AG09309 (cell line): Measurements from ENCODE around the gene CLEC3A.
"Not testable (repeated sequence)": the region's sequence is repeated elsewhere in the genome, so short reads cannot be mapped to it uniquely, and the experiment has no call there.

Source experiments
- DNase-seq: peaks from one replicate; pipeline ENCODE4 v3.0.0-alpha.2; 2010; ENCODE audit warnings: low read depth
- H3K4me3 ChIP-seq: 2 replicates; pipeline ENCODE4 v1.5.1; 2011; ENCODE audit warnings: mild to moderate bottlenecking, low read depth, low read length, moderate library complexity; ENCODE audit not compliant: control insufficient read depth
- TF ChIP-seq, protein P1 (sequence below): IDR thresholded peaks from 2 replicates; pipeline ENCODE4 v1.5.1; 2011; ENCODE audit warnings: mild to moderate bottlenecking, low read depth, low read length, inconsistent platforms; ENCODE audit not compliant: insufficient read depth, control insufficient read depth; ENCODE audit errors: missing control alignments

Gene CLEC3A

DNA sequence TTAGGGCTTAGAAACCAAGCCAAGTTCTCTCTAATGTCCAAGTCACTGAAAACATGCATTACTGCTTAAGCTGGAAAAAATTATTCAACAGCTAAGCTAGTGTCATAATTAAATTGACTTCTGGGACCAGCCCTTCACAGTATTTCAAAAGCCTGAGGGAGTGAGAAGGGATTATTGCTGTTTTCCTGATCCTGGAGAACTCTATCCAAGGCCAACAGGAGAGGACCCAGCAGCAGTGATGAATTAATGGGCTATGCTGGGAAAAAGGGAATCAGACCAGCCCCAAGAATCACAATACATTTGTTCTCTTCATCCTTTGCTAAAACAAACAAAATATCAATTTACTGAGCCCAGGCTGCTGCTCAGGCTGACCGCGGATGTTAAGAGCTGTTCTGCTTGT lies 34.5 kb upstream of the CLEC3A start:
- H3K4me3 ChIP-seq = no peak overlapping the region
- DNase-seq = no peak
- TF ChIP-seq, protein P1, sequence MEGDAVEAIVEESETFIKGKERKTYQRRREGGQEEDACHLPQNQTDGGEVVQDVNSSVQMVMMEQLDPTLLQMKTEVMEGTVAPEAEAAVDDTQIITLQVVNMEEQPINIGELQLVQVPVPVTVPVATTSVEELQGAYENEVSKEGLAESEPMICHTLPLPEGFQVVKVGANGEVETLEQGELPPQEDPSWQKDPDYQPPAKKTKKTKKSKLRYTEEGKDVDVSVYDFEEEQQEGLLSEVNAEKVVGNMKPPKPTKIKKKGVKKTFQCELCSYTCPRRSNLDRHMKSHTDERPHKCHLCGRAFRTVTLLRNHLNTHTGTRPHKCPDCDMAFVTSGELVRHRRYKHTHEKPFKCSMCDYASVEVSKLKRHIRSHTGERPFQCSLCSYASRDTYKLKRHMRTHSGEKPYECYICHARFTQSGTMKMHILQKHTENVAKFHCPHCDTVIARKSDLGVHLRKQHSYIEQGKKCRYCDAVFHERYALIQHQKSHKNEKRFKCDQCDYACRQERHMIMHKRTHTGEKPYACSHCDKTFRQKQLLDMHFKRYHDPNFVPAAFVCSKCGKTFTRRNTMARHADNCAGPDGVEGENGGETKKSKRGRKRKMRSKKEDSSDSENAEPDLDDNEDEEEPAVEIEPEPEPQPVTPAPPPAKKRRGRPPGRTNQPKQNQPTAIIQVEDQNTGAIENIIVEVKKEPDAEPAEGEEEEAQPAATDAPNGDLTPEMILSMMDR = no peak

- TF ChIP-seq, protein P1 = no peak
- no peak for DNase-seq
Measured at GRCh38 chr16:77989846-77990245, 32.5 kb upstream of the CLEC3A start.

GRCh38 chr16:77991701-77992100 lies 30.6 kb upstream of the CLEC3A start:
- TF ChIP-seq, protein P1 = no peak
- no peak for DNase-seq

More at GRCh38 chr16:77989846-77990245, 32.5 kb upstream of the CLEC3A start:
- no peak overlapping the region for H3K4me3 ChIP-seq

GRCh38 chr16:77992381-77992780 lies 30.0 kb upstream of the CLEC3A start:
- not testable (repeated sequence) for H3K4me3 ChIP-seq, DNase-seq

More at GRCh38 chr16:77991701-77992100, 30.6 kb upstream of the CLEC3A start:
- H3K4me3 ChIP-seq = no peak overlapping the region

DNA sequence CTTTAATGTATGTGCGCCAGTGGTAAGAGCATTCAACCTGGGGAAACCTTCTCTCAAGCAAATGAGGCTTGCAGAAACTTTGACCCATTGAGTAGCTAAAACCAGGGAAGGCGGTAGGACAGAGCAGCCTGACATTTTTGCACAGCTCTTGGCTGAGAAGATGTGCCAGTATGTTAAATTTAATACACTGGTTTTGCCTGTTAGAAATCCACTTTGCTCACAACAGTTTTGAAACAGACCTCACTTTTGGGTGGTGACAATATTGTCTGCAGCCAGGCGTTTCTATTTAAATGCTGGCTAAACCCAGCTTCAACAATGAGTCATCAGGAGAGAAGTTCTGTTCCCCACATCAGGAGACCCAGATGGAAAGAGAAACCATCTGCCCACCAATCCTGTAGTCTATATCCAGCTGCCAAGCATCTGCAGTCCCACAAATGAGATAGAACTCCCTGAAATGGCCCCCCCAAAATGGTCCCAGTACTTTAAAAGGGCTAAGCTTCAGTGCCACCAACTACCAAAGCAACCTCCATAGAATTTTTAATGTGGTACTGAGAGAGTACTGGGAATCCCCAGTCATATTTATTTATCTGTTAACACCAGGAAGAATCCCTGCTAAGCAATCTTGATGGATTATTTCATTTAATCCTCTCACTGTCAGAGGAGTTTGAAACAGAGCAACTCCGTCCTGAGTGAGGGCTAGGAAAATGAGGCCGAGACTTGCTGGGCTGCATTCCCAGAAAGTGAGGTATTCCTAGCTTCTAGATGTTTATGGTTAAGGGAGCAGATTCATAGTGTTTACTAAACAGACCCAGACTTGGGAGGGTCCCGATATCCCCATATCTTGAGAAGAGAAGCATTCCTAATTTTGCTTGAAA lies 29.0 kb upstream of the CLEC3A start:
- DNase-seq = peak; percentile 21
- TF ChIP-seq, protein P1 = no peak
- no peak overlapping the region for H3K4me3 ChIP-seq

DNA sequence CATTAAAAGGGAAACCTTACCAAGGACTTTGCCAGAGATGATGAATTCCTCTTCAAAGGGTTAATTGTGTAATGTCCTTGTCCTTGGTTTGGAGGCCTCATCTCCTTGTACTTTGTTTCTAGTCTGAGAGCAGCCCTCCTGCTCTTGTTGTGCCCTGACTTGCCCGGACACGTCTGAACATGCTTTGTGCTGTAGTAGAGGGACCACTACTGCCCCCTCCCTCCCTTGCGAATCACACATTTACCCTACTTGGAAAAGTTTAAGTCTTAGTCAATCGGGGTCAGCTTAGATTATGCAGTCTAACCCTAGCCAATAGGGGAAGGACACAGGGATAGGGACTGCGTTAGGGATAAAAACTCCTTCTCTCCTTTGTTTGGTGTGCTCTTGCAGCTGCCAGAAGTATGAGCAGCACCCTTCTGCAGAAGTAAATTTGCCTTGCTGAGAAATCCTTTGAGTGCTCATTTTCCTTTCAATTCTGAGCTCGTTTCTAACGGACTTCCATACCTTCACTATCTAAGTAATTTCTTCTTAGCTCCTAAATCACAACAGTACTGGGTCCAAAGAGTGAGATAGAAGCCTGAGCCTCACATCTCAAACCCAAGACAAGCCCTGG lies 26.4 kb upstream of the CLEC3A start:
- TF ChIP-seq, protein P1 = no peak
- no peak overlapping the region for H3K4me3 ChIP-seq
- DNase-seq = no peak
